ENCODE data around the gene HAGHL.
"Not testable (repeated sequence)": the region's sequence is repeated elsewhere in the genome, so short reads cannot be mapped to it uniquely, and the experiment has no call there.

HAGHL gene

GRCh38 chr16:751152-752006 lies 24.5 kb downstream of the HAGHL start:
- FAIRE-seq (no peak), DNase-seq (ENCODE audit: insufficient read length, low spot score) (no peak)
- TF ChIP-seq POU2F2 (IDR thresholded peaks at IDR 0.05; ENCODE audit: low read depth, low read length) (no peak), TAF1 (IDR thresholded peaks at IDR 0.05; ENCODE audit: low read depth, low read length) (no peak), PAX5 (IDR thresholded peaks at IDR 0.05; ENCODE audit: insufficient read depth, low read length, severe bottlenecking) (no peak), POLR2A (IDR thresholded peaks at IDR 0.05; ENCODE audit: low read depth, low read length) (no peak), SPI1 (IDR thresholded peaks at IDR 0.05; ENCODE audit: low read depth, low read length) (no peak)

GRCh38 chr16:752007-752312 lies 25.1 kb downstream of the HAGHL start:
- no peak for DNase-seq (ENCODE audit: insufficient read length, low spot score)
- TF ChIP-seq POLR2A (IDR thresholded peaks at IDR 0.05; ENCODE audit: low read depth, low read length) (no peak), PAX5 (IDR thresholded peaks at IDR 0.05; ENCODE audit: insufficient read depth, low read length, severe bottlenecking) (no peak), TAF1 (IDR thresholded peaks at IDR 0.05; ENCODE audit: low read depth, low read length) (no peak), POU2F2 (IDR thresholded peaks at IDR 0.05; ENCODE audit: low read depth, low read length) (no peak), POLR2AphosphoS5 (IDR thresholded peaks at IDR 0.05; ENCODE audit: low read depth, low read length) (no peak), SPI1 (IDR thresholded peaks at IDR 0.05; ENCODE audit: low read depth, low read length) (no peak)
- FAIRE-seq = no peak

DNA sequence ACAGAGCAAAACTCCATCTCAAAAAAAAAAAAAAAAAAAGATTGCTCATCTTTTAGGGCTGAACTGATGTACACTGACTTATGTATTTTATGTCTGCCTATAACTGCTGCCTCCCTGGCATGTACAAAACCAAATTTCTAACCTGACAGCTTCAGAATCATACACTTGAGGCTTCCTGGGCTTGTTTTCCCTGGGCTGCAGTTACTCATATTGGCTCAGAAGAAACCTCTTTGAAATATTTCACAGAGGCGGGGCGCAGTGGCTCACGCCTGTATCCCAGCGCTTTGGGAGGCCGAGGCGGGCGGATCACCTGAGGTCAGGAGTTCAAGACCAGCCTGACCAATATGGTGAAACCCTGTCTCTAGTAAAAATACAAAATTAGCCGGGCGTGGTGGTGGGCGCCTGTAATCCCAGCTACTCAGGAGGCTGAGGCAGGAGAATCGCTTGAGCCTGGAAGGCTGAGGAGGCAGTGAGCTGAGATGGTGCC lies 27.3 kb downstream of the HAGHL start:
- not testable (repeated sequence) for FAIRE-seq; DNase-seq (ENCODE audit: insufficient read length, low spot score)

DNA sequence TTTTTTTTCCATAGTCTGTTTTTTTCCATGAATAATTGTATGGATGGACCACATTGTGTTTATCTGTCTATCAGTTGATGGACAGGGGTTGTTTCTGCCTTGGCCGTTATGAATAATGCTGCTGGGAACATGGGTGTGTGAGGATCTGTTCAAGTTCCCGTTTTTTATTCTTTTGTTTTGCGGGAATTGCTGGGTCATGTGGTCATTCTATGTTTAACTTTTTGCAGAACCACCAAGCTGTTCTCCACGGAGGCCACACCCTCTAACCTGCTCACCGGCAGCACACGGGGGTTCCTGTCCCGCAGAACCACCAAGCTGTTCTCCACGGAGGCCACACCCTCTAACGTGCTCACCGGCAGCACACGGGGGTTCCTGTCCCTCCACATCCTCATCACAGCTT lies 27.8 kb downstream of the HAGHL start:
- FAIRE-seq = no peak
- TF ChIP-seq SPI1 (IDR thresholded peaks at IDR 0.05; ENCODE audit: low read depth, low read length) = no peak
- TF ChIP-seq POU2F2 (IDR thresholded peaks at IDR 0.05; ENCODE audit: low read depth, low read length) = no peak
- no peak for TF ChIP-seq TAF1 (IDR thresholded peaks at IDR 0.05; ENCODE audit: low read depth, low read length)
- no peak for TF ChIP-seq POLR2A (IDR thresholded peaks at IDR 0.05; ENCODE audit: low read depth, low read length)
- TF ChIP-seq PAX5 (IDR thresholded peaks at IDR 0.05; ENCODE audit: insufficient read depth, low read length, severe bottlenecking) = no peak
- TF ChIP-seq POLR2AphosphoS5 (IDR thresholded peaks at IDR 0.05; ENCODE audit: low read depth, low read length) = no peak
- DNase-seq (ENCODE audit: insufficient read length, low spot score) = no peak

GRCh38 chr16:756428-756827 lies 29.5 kb downstream of the HAGHL start:
- DNase-seq (ENCODE audit: insufficient read length, low spot score) (no peak), FAIRE-seq (no peak)
- TF ChIP-seq PAX5 (IDR thresholded peaks at IDR 0.05; ENCODE audit: insufficient read depth, low read length, severe bottlenecking) (no peak), TAF1 (IDR thresholded peaks at IDR 0.05; ENCODE audit: low read depth, low read length) (no peak), POLR2AphosphoS5 (IDR thresholded peaks at IDR 0.05; ENCODE audit: low read depth, low read length) (no peak), SPI1 (IDR thresholded peaks at IDR 0.05; ENCODE audit: low read depth, low read length) (no peak), POU2F2 (IDR thresholded peaks at IDR 0.05; ENCODE audit: low read depth, low read length) (no peak), POLR2A (IDR thresholded peaks at IDR 0.05; ENCODE audit: low read depth, low read length) (no peak)

GRCh38 chr16:759110-759910 lies 32.4 kb downstream of the HAGHL start:
- no peak for TF ChIP-seq POLR2A (IDR thresholded peaks at IDR 0.05; ENCODE audit: low read depth, low read length)
- TF ChIP-seq POU2F2 (IDR thresholded peaks at IDR 0.05; ENCODE audit: low read depth, low read length) = no peak
- no peak for TF ChIP-seq TAF1 (IDR thresholded peaks at IDR 0.05; ENCODE audit: low read depth, low read length)
- TF ChIP-seq SPI1 (IDR thresholded peaks at IDR 0.05; ENCODE audit: low read depth, low read length) = no peak
- TF ChIP-seq PAX5 (IDR thresholded peaks at IDR 0.05; ENCODE audit: insufficient read depth, low read length, severe bottlenecking) = no peak
- no peak for TF ChIP-seq POLR2AphosphoS5 (IDR thresholded peaks at IDR 0.05; ENCODE audit: low read depth, low read length)
- FAIRE-seq (no peak), DNase-seq (ENCODE audit: insufficient read length, low spot score) (no peak)

DNA sequence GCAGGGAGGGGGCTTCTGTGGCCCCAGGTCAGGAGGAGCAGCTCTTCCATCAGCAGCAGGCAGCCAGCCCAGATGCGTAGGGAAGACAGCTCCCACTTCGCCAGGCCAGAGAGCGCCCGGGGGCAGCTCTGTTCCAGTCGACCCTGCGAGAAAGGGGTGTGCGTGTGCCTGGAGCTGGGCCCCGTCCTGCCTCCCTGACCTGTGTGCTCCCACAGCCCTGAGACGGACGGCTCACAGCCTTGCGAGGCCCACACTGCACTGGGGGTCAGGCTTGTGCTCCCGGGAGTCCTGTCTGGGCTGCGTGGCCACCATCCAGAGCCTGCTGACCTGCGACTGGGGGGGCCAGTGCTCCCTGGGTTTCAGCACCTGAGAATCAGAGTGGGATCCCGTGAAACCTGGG lies 33.2 kb downstream of the HAGHL start:
- DNase-seq (ENCODE audit: insufficient read length, low spot score) (no peak), FAIRE-seq (no peak)
- TF ChIP-seq POLR2AphosphoS5 (IDR thresholded peaks at IDR 0.05; ENCODE audit: low read depth, low read length) (no peak), TAF1 (IDR thresholded peaks at IDR 0.05; ENCODE audit: low read depth, low read length) (no peak), POU2F2 (IDR thresholded peaks at IDR 0.05; ENCODE audit: low read depth, low read length) (no peak)

DNA sequence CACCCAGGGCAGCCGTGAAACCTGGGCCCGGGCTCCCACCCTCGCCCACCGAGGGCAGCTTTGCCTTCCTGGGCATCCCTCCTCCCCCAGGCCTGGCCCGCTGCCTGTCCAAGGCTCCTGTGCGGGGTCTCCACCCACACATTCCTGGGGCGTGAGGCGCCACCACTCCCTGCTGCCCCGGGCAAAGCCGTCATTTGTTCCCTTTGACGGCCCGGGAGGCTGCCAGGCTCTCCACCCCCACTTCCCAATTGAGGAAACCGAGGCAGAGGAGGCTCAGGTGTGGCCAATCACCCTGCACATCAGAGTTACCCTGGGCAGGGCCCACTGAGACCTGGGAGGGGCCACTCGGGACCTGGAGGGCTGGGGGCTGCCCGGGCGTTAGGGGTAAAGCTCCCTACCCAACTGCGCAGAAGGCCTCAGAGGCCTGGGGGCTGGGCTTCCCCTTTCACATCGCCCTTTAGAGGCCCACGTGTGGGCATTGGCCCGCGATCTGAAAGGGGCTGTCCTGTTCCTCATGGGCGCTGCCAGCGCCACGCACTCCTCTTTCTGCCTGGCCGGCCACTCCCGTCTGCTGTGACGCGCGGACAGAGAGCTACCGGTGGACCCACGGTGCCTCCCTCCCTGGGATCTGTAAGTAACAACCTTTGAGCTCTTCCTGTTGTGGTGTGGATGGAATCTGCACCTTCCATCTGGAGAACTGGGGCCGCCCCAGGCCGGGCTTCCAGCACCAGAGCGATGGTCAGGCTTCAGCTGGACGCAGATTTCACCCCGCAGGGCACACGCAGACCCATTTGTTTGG lies 33.8 kb downstream of the HAGHL start, which contains the start of gene MSLN:
TSS of gene MSLN (plus strand) at position 190 of the 799 bp plus-strand sequence. CDS start 1,947 bp downstream, outside the sequence.
- FAIRE-seq (no peak), DNase-seq (ENCODE audit: insufficient read length, low spot score) (no peak)
- TF ChIP-seq POLR2A (IDR thresholded peaks at IDR 0.05; ENCODE audit: low read depth, low read length) = no peak
- TF ChIP-seq POU2F2 (IDR thresholded peaks at IDR 0.05; ENCODE audit: low read depth, low read length) = no peak
- no peak for TF ChIP-seq TAF1 (IDR thresholded peaks at IDR 0.05; ENCODE audit: low read depth, low read length)
- no peak for TF ChIP-seq SPI1 (IDR thresholded peaks at IDR 0.05; ENCODE audit: low read depth, low read length)
- TF ChIP-seq PAX5 (IDR thresholded peaks at IDR 0.05; ENCODE audit: insufficient read depth, low read length, severe bottlenecking) = no peak
- TF ChIP-seq POLR2AphosphoS5 (IDR thresholded peaks at IDR 0.05; ENCODE audit: low read depth, low read length) = no peak

Measured in GM12891 (cell line).